HepG2 (cell line): ENCODE results near the gene ARL4D. TPM values are rescaled to one million over a fixed set of nuclear protein-coding genes. Genes with fewer than 3 reads are reported as not detected.

Experiments
- ATRX ChIP-seq: sonication (generic); formaldehyde crosslinking; IDR thresholded peaks from 2 replicates; pipeline ENCODE4 v1.4.0; 2020; ENCODE audit warnings: missing genetic modification reagents, borderline replicate concordance
- CCAR2 ChIP-seq: fragments of 200-400 bp; formaldehyde crosslinking; optimal IDR thresholded peaks from 2 replicates; pipeline ENCODE3; 2018; ENCODE audit warnings: low read depth, mild to moderate bottlenecking, low read length, moderate library complexity
- HNF4A ChIP-seq: sonication (generic); formaldehyde crosslinking; IDR thresholded peaks from 2 replicates; pipeline ENCODE4 v1.4.0; 2020; ENCODE audit warnings: missing genetic modification reagents
- HOXA5 ChIP-seq: sonication (generic); formaldehyde crosslinking; IDR thresholded peaks from 2 replicates; pipeline ENCODE4 v1.4.0; 2020; ENCODE audit warnings: missing genetic modification reagents
- KAT8 ChIP-seq: IDR thresholded peaks from 2 replicates; pipeline ENCODE4 v1.6.1; 2016; ENCODE audit warnings: missing genetic modification reagents, missing compliant biosample characterization
- MBNL3 ChIP-seq: fragments of 250-450 bp; sonication (Bioruptor Pico); conservative IDR thresholded peaks from 2 replicates; pipeline ENCODE4 v1.8.0; 2022; ENCODE audit warnings: mild to moderate bottlenecking, inconsistent platforms
- MED1 ChIP-seq: sonication (generic); formaldehyde crosslinking; IDR thresholded peaks from 2 replicates; pipeline ENCODE4 v1.4.0; 2020; ENCODE audit warnings: missing genetic modification reagents
- THAP11 ChIP-seq: IDR thresholded peaks from 2 replicates; pipeline ENCODE4 v1.6.1; 2016; ENCODE audit warnings: missing biosample characterization, missing genetic modification reagents
- ZBTB7B ChIP-seq: sonication (generic); formaldehyde crosslinking; IDR thresholded peaks from 2 replicates; pipeline ENCODE4 v1.4.0; 2020; ENCODE audit warnings: missing genetic modification reagents
- ZFX ChIP-seq: sonication (generic); formaldehyde crosslinking; IDR thresholded peaks from 2 replicates; pipeline ENCODE4 v1.4.0; 2020; ENCODE audit warnings: mild to moderate bottlenecking, low read depth, missing genetic modification reagents, moderate library complexity
- ZMYM3 ChIP-seq: sonication (generic); formaldehyde crosslinking; IDR thresholded peaks from 2 replicates; pipeline ENCODE4 v1.5.1; 2020; ENCODE audit warnings: mild to moderate bottlenecking, missing genetic modification reagents
- ZNF230 ChIP-seq: sonication (generic); formaldehyde crosslinking; IDR thresholded peaks from 2 replicates; pipeline ENCODE4 v1.4.0; 2020; ENCODE audit warnings: mild to moderate bottlenecking, missing genetic modification reagents
- ZNF598 ChIP-seq: sonication (generic); formaldehyde crosslinking; IDR thresholded peaks from 2 replicates; pipeline ENCODE4 v1.5.1; 2020; ENCODE audit warnings: mild to moderate bottlenecking, missing genetic modification reagents, borderline replicate concordance
- ZNF777 ChIP-seq: sonication (generic); formaldehyde crosslinking; IDR thresholded peaks from 2 replicates; pipeline ENCODE4 v1.4.0; 2020; ENCODE audit warnings: missing genetic modification reagents
- ZNF784 ChIP-seq: sonication (generic); formaldehyde crosslinking; IDR thresholded peaks from 2 replicates; pipeline ENCODE4 v1.5.1; 2020; ENCODE audit warnings: missing genetic modification reagents, mild to moderate bottlenecking, borderline replicate concordance
- ZSCAN21 ChIP-seq: sonication (generic); formaldehyde crosslinking; IDR thresholded peaks from 2 replicates; pipeline ENCODE4 v1.8.0; 2022; ENCODE audit warnings: mild to moderate bottlenecking, missing genetic modification reagents, moderate library complexity, borderline replicate concordance
- ZSCAN5A ChIP-seq: sonication (generic); formaldehyde crosslinking; IDR thresholded peaks from 2 replicates; pipeline ENCODE4 v1.8.0; 2022; ENCODE audit warnings: mild to moderate bottlenecking, missing genetic modification reagents, borderline replicate concordance
- polyA plus RNA-seq, 8 experiments: library from polyadenylated mRNA; depleted of rRNA in 3 of 8; stranded (reverse) in 7 of 8; unstranded in 1 of 8; fragments of >200 nt; fragmentation: Illumina TruSeq in 4 of 8; extraction: Trizol in 4 of 8; gene quantifications; 2 replicates each; pipeline versions ENCODE4 v1.2.1 to v1.2.3, GENCODE V29; 2011 to 2016; ENCODE audit warnings: low read depth in 4 of 8, missing spikeins in 1 of 8, mixed read lengths in 1 of 8; ENCODE audit not compliant: insufficient read depth in 1 of 8
- total RNA-seq, 5 experiments: library from RNA; depleted of rRNA; stranded (reverse); fragments of >200 nt; fragmentation: Illumina TruSeq; extraction: Trizol; gene quantifications; 2 replicates each; pipeline ENCODE4 v1.2.3, GENCODE V29; 2016; ENCODE audit warnings: low read depth in 1 of 5
- TF ChIP-seq, protein P1 (sequence below), 2 experiments: sonication (generic) in 1 of 2; formaldehyde crosslinking in 1 of 2; IDR thresholded peaks; 2 replicates each; pipeline versions ENCODE4 v1.4.0 to v1.6.1; 2018 to 2020; ENCODE audit warnings: missing genetic modification reagents in 2 of 2, borderline replicate concordance in 1 of 2, low read depth in 1 of 2, mild to moderate bottlenecking in 1 of 2, missing biosample characterization in 1 of 2
- TF ChIP-seq, protein P2 (sequence below): conservative IDR thresholded peaks from 2 replicates; pipeline ENCODE4 v1.6.1; 2018; ENCODE audit warnings: missing genetic modification reagents
- TF ChIP-seq, protein P3 (sequence below): sonication (generic); formaldehyde crosslinking; IDR thresholded peaks from 2 replicates; pipeline ENCODE4 v1.5.0; 2020; ENCODE audit warnings: mild to moderate bottlenecking, missing genetic modification reagents
- TF ChIP-seq, protein P4 (sequence below): sonication (generic); formaldehyde crosslinking; conservative IDR thresholded peaks from 2 replicates; pipeline ENCODE4 v1.4.0; 2020; ENCODE audit warnings: missing genetic modification reagents

Gene ARL4D
- total and polyA plus RNA-seq, 2 of the 13 experiments (the other 11 are each of a cell fraction or from before 2014, with no cell fraction given) = 9.0 to 25.9 TPM

- no peak for TF ChIP-seq ZSCAN5A (CRISPR knock-in tag)
- TF ChIP-seq, protein P1, sequence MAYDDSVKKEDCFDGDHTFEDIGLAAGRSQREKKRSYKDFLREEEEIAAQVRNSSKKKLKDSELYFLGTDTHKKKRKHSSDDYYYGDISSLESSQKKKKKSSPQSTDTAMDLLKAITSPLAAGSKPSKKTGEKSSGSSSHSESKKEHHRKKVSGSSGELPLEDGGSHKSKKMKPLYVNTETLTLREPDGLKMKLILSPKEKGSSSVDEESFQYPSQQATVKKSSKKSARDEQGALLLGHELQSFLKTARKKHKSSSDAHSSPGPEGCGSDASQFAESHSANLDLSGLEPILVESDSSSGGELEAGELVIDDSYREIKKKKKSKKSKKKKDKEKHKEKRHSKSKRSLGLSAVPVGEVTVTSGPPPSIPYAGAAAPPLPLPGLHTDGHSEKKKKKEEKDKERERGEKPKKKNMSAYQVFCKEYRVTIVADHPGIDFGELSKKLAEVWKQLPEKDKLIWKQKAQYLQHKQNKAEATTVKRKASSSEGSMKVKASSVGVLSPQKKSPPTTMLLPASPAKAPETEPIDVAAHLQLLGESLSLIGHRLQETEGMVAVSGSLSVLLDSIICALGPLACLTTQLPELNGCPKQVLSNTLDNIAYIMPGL (CRISPR knock-in tag; IDR thresholded peaks at IDR 0.05; ENCODE audit: borderline replicate concordance in 1 of 2, low read depth in 1 of 2) = peak; percentile 50 to 55; a peak in 2 of 4 replicates
- TF ChIP-seq, protein P2, sequence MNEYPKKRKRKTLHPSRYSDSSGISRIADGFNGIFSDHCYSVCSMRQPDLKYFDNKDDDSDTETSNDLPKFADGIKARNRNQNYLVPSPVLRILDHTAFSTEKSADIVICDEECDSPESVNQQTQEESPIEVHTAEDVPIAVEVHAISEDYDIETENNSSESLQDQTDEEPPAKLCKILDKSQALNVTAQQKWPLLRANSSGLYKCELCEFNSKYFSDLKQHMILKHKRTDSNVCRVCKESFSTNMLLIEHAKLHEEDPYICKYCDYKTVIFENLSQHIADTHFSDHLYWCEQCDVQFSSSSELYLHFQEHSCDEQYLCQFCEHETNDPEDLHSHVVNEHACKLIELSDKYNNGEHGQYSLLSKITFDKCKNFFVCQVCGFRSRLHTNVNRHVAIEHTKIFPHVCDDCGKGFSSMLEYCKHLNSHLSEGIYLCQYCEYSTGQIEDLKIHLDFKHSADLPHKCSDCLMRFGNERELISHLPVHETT (CRISPR knock-in tag) = 0 out of 2 replicates have a peak, but pooled peaks have one; percentile 42
- peak; percentile 51 for TF ChIP-seq THAP11 (CRISPR knock-in tag)
- TF ChIP-seq MBNL3 (CRISPR knock-in tag) = no peak
- no peak for TF ChIP-seq ZNF784
- TF ChIP-seq MED1 (CRISPR knock-in tag) = 0 out of 2 replicates have a peak, but pooled peaks have one; percentile 41
- no peak for TF ChIP-seq ZNF230 (CRISPR knock-in tag)
- TF ChIP-seq ZNF777 (CRISPR knock-in tag) = no peak
- no peak for TF ChIP-seq CCAR2
- TF ChIP-seq, protein P3, sequence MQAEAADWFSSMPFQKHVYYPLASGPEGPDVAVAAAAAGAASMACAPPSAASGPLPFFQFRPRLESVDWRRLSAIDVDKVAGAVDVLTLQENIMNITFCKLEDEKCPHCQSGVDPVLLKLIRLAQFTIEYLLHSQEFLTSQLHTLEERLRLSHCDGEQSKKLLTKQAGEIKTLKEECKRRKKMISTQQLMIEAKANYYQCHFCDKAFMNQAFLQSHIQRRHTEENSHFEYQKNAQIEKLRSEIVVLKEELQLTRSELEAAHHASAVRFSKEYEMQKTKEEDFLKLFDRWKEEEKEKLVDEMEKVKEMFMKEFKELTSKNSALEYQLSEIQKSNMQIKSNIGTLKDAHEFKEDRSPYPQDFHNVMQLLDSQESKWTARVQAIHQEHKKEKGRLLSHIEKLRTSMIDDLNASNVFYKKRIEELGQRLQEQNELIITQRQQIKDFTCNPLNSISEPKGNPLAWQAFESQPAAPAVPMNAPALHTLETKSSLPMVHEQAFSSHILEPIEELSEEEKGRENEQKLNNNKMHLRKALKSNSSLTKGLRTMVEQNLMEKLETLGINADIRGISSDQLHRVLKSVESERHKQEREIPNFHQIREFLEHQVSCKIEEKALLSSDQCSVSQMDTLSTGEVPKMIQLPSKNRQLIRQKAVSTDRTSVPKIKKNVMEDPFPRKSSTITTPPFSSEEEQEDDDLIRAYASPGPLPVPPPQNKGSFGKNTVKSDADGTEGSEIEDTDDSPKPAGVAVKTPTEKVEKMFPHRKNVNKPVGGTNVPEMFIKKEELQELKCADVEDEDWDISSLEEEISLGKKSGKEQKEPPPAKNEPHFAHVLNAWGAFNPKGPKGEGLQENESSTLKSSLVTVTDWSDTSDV = no peak
- peak; percentile 66 for TF ChIP-seq ZFX (CRISPR knock-in tag)
- TF ChIP-seq HNF4A (CRISPR knock-in tag) = peak; percentile 85
- peak; percentile 61; the same call in 1 of the 2 replicates for TF ChIP-seq ZBTB7B (CRISPR knock-in tag)
- no peak for TF ChIP-seq HOXA5 (CRISPR knock-in tag)
- 0 out of 2 replicates have a peak, but pooled peaks have one; percentile 34 for TF ChIP-seq ZSCAN21
- 0 out of 2 replicates have a peak, but pooled peaks have one; percentile 49 for TF ChIP-seq ZNF598
- TF ChIP-seq ZMYM3 (CRISPR knock-in tag) = peak; percentile 31; the same call in 1 of the 2 replicates
- TF ChIP-seq ATRX (CRISPR knock-in tag) = no peak
- TF ChIP-seq, protein P4, sequence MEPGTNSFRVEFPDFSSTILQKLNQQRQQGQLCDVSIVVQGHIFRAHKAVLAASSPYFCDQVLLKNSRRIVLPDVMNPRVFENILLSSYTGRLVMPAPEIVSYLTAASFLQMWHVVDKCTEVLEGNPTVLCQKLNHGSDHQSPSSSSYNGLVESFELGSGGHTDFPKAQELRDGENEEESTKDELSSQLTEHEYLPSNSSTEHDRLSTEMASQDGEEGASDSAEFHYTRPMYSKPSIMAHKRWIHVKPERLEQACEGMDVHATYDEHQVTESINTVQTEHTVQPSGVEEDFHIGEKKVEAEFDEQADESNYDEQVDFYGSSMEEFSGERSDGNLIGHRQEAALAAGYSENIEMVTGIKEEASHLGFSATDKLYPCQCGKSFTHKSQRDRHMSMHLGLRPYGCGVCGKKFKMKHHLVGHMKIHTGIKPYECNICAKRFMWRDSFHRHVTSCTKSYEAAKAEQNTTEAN (CRISPR knock-in tag) = no peak
- TF ChIP-seq KAT8 = 0 out of 2 replicates have a peak, but pooled peaks have one; percentile 45
Measured at GRCh38 chr17:43402567-43402966, 3.8 kb downstream of the ARL4D start (continued).
